Measurements from ENCODE around the gene DBF4B.
"Not testable (repeated sequence)": the region's sequence is repeated elsewhere in the genome, so short reads cannot be mapped to it uniquely, and the experiment has no call there.

DBF4B gene

DNA sequence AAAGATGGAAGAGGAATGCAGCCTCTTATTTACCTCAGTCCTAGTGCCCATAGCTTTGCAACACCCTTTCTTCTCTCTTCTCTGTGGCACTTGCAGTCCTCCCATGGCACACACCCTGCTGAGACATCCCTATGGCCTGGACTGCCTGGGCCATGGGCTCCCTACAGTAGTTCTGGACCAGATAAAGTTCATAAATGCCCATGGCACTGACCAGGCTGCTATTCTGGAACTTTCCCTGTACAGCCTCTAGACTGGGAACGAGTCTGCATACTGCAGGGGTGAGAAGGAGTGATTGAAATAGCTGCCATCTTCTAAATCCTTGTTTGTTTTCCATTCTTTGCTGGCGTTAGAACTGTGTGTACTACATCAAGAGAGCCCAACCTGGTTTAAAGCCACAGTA is 25.8 kb downstream of the DBF4B start:
- TF ChIP-seq, protein P1, sequence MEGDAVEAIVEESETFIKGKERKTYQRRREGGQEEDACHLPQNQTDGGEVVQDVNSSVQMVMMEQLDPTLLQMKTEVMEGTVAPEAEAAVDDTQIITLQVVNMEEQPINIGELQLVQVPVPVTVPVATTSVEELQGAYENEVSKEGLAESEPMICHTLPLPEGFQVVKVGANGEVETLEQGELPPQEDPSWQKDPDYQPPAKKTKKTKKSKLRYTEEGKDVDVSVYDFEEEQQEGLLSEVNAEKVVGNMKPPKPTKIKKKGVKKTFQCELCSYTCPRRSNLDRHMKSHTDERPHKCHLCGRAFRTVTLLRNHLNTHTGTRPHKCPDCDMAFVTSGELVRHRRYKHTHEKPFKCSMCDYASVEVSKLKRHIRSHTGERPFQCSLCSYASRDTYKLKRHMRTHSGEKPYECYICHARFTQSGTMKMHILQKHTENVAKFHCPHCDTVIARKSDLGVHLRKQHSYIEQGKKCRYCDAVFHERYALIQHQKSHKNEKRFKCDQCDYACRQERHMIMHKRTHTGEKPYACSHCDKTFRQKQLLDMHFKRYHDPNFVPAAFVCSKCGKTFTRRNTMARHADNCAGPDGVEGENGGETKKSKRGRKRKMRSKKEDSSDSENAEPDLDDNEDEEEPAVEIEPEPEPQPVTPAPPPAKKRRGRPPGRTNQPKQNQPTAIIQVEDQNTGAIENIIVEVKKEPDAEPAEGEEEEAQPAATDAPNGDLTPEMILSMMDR (IDR thresholded peaks at IDR 0.05; ENCODE audit: insufficient read depth, low read depth, low read length, missing control alignments) = no peak
- no peak for DNase-seq (ENCODE audit: low read depth)
- H3K4me3 ChIP-seq (ENCODE audit: low read depth, low read length) = no peak overlapping the region

DNA sequence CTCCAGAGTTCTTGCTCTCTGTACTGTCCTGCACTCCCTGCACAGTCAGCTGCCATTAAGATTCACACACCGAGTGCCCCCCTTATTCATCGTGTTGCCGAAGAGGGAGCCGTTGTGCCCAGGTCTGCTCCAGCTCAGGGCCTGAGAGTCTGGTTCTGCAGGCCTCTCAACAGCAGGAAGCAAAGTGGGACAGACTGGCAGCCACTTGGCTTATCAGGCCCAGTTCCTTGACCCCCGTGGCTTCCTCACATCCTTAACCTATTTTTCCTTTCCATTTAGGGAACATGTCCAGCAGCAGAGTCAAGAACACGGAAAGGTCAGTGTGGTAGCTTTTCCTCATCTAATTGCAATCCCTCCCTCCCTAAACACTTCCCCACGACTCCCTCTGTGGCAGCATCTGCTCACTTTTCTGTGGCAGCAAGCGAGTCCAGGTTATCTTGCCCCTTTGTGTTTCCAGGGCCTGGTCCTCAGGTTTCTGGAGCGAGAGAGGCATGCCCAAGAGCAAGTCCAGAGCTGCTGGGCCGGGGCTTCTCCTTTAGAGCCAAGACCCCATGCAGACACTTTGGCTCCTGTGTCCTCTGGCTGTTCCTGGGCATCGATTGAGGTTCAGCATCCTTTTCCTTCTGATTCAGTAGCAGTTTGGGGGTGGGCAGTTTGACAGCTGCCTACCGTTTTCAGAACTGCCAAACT is 28.2 kb downstream of the DBF4B start:
- H3K4me3 ChIP-seq (ENCODE audit: low read depth, low read length) = no peak overlapping the region
- DNase-seq (ENCODE audit: low read depth) = no peak
- TF ChIP-seq, protein P1 (IDR thresholded peaks at IDR 0.05; ENCODE audit: insufficient read depth, low read depth, low read length, missing control alignments) = no peak

DNA sequence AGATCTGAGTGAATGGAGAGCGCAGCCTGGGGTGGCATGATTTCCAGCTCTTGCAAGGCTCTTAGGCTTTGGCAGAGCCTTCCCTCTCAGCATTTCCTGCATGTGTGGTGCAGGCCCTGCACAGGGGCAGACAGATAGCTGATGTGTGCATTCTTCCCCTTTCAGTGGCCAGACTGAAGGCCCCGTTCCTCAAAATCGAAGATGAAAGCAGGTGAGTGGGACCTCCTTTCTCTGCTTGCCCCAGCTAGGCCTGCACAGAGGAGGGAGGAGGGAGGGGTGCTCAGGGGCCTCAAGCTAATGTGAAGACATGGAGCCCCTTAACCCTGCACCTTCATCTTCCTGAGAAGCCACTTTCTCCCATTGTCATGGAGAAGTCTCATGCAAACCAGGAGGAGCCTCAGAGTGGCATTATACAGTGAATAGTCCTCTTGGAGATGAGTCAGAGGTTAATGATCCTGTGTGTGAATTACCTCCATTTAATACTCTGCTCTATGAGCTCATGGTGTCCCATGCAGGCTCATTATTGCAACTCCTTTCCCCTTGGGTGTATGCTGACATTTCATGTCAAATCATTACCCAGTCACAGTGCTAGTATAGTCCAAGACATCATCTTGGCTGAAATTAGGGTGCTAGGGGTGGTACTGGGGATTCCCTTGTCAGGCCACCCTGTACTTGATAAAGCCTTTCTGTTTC is 29.9 kb downstream of the DBF4B start:
- peak; percentile 15 for DNase-seq (ENCODE audit: low read depth)
- TF ChIP-seq, protein P1 (IDR thresholded peaks at IDR 0.05; ENCODE audit: insufficient read depth, low read depth, low read length, missing control alignments) = no peak

DNA sequence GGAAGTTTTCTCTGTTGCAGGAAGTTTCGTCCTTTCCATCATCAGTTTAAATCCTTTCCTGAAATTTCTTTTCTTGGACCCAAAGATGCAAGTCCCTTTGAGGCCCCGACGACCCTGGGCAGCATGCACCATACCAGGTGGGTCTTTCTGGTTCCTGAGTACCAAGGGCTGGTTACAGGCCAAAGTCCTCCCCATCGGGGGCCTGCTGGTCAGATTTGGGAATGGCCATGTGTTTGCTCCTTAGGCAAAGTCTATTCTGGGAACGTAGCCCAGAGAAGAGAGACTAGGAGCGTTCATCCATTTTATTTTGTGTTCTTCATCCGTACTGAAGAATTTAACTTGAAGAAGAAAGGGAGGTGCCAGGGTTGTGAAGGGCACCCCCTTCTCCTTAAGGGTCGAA is 32.9 kb downstream of the DBF4B start:
- TF ChIP-seq, protein P1 (IDR thresholded peaks at IDR 0.05; ENCODE audit: insufficient read depth, low read depth, low read length, missing control alignments) = no peak

More for the DNA sequence above, 29.9 kb downstream of the DBF4B start:
- no peak overlapping the region for H3K4me3 ChIP-seq (ENCODE audit: low read depth, low read length)

DNA sequence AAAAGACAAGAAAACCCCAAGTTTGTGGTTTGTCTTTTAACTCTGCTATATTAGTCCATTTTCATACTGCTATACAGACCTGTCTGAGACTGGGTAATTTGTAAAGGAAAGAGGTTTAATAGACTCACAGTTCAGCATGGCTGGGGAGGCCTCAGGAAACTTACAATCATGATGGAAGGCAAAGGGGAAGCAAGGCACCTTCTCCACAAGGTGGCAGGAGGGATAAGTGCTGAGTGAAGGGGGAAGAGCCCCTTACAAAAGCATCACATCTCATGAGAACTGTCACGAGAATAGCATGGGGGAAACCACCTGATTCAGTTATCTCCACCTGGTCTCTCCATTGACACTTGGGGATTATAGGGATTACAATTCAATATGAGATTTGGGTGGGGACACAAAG is 36.8 kb downstream of the DBF4B start:
- TF ChIP-seq, protein P1 (IDR thresholded peaks at IDR 0.05; ENCODE audit: insufficient read depth, low read depth, low read length, missing control alignments) = no peak
- DNase-seq (ENCODE audit: low read depth) = no peak

More for the DNA sequence above, 32.9 kb downstream of the DBF4B start:
- H3K4me3 ChIP-seq (ENCODE audit: low read depth, low read length) = no peak overlapping the region
- no peak for DNase-seq (ENCODE audit: low read depth)

DNA sequence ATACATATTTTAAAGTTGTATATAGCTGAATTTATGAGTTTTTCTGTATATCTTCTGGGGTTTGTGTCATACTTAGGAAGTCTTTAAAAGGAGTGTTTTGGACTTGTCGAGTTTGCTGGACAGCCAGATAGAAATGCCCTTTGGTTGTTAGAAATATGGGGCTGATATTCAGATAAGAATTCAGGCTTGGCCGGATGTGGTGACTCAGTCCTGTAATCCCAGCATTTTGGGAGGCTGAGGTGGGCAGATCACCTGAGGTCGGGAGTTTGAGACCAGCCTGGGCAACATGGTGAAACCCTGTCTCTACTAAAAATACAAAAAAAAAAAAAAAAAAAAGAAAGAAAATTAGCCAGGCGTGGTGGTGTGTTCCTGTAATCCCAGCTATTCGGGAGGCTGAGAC is 37.3 kb downstream of the DBF4B start:
- DNase-seq (ENCODE audit: low read depth); H3K4me3 ChIP-seq (ENCODE audit: low read depth, low read length): not testable (repeated sequence)

More for the DNA sequence above, 36.8 kb downstream of the DBF4B start:
- no peak overlapping the region for H3K4me3 ChIP-seq (ENCODE audit: low read depth, low read length)

DNA sequence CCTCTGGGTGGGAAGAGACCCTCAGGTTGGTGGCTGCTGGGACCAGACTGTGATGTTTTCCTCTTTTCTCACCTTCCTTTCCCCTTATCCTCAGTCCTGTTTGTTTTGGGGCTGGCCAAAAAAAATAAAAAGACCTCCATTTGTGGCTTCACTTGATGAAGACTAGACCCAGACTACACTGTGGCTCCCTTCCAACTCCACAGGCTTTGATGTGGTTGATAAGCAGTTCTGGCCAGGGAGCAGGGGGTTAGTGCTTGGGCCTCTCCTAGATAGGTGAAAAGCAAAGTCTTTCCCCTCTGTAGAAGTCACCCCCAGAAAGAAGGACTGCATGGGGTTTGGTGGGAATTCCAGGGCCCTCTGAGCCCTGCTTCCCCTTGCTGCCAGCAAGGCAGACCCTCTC is 39.1 kb downstream of the DBF4B start:
- no peak for DNase-seq (ENCODE audit: low read depth)
- TF ChIP-seq, protein P1 (IDR thresholded peaks at IDR 0.05; ENCODE audit: insufficient read depth, low read depth, low read length, missing control alignments) = no peak
- H3K4me3 ChIP-seq (ENCODE audit: low read depth, low read length) = no peak overlapping the region

Measured in GM12865 (cell line).